Testis (tissue), 2 donors: ENCODE results near the gene GRK3.

Experiments used
- CTCF ChIP-seq, 3 experiments: fragments of 450-650 bp in 2 of 3; fragments of 200-600 bp in 1 of 3; sonication (generic) in 1 of 3; IDR thresholded peaks; one replicate each; pipeline ENCODE4 v1.5.1; 2016 to 2019; ENCODE audit warnings: antibody characterized with exemption in 3 of 3, mild to moderate bottlenecking in 2 of 3, moderate library complexity in 1 of 3
- POLR2A ChIP-seq: fragments of 450-650 bp; IDR thresholded peaks from one replicate; pipeline ENCODE4 v1.6.1; 2017; ENCODE audit warnings: antibody characterized with exemption, mild to moderate bottlenecking, moderate library complexity

DNA sequence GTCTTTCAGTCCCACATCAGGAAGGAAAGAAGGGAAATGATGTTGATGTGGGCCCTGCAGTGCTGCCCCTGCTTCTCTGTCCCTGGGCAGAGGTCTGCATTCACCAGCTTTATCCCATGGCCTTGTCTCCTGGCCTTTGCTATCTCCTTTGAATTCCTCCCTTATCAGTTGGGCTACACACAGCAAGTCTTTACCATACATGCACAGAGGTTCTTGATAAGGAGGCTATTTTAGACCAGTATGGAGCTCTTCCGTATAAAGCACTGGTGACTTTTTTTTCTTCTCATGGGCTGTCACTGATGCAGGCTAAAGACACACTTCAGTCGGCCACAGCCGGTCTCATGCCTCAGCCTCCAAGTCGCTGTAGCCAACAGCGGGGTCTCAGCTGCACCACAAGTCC lies 197.7 kb downstream of the GRK3 start:
- TF ChIP-seq CTCF (IDR thresholded peaks at IDR 0.05) (no peak), POLR2A (no peak)
